Thoracic aorta (tissue), 2 donors: ENCODE data around the gene HOXB6. TPM values are rescaled to one million over a fixed set of nuclear protein-coding genes. Genes with fewer than 3 reads are reported as not detected.

Experiments used
- ATAC-seq: fragments of 150-250 bp; one replicate; pipeline ENCODE4 v1.8.0; 2017; ENCODE audit warnings: low read depth; ENCODE audit not compliant: insufficient number of reproducible peaks, low FRiP score
- DNase-seq: peaks from one replicate; pipeline ENCODE4 v3.0.0-alpha.2; 2020; ENCODE audit warnings: low spot score
- H3K27ac ChIP-seq, 2 donors: fragments of 200-600 bp; sonication (generic); 1 replicate in 1 of 2; 2 replicates in 1 of 2; pipeline ENCODE4 v1.5.1; 2016; ENCODE audit warnings: mild to moderate bottlenecking in 2 of 2, moderate library complexity in 2 of 2
- H3K27me3 ChIP-seq: fragments of 200-600 bp; sonication (generic); replicated peaks from 2 replicates; pipeline ENCODE4 v1.6.0; 2016; ENCODE audit warnings: mild to moderate bottlenecking; ENCODE audit not compliant: insufficient read depth
- H3K36me3 ChIP-seq: fragments of 200-600 bp; sonication (generic); one replicate; pipeline ENCODE4 v1.5.1; 2016
- H3K4me1 ChIP-seq, 2 donors: fragments of 200-600 bp; sonication (generic); 1 replicate in 1 of 2; 2 replicates in 1 of 2; pipeline versions ENCODE4 v1.5.1 to v1.6.0; 2016; ENCODE audit warnings: low read depth in 2 of 2, mild to moderate bottlenecking in 1 of 2; ENCODE audit not compliant: control insufficient read depth in 1 of 2
- H3K4me3 ChIP-seq: fragments of 200-600 bp; sonication (generic); 2 replicates; pipeline ENCODE4 v1.5.1; 2016; ENCODE audit warnings: mild to moderate bottlenecking
- H3K9me3 ChIP-seq: fragments of 200-600 bp; sonication (generic); 2 replicates; pipeline ENCODE4 v1.5.1; 2016
- CTCF ChIP-seq: fragments of 200-600 bp; sonication (generic); IDR thresholded peaks from one replicate; pipeline ENCODE4 v1.5.1; 2019; ENCODE audit warnings: antibody characterized with exemption
- total RNA-seq, 2 donors: library from RNA; depleted of rRNA; stranded (reverse); fragments of >200 nt; gene quantifications; one replicate each; pipeline versions ENCODE4 v1.1.0 to v1.2.3, GENCODE V29; 2016

The HOXB6 gene
- total RNA-seq, 2 donors from 2014 or later, result 4.2 to 9.9 TPM

GRCh38 chr17:48550502-48551213 is 54.1 kb downstream of the HOXB6 start:
- Histone ChIP-seq H3K27me3 (no peaks in the 10 kb centered on the region), H3K27ac (peak overlapping the region; percentile 42 to 93), H3K4me3 (no peak overlapping the region), H3K9me3 (no peaks in the 10 kb centered on the region), H3K4me1 (peaks cover 38 to 68% of the 10 kb centered on the region in 2 donors), H3K36me3 (peaks cover 9% of the 10 kb centered on the region)
- ATAC-seq, result no peak
- no peak for DNase-seq
- TF ChIP-seq CTCF, result no peak

GRCh38 chr17:48549914-48550501 is 54.8 kb downstream of the HOXB6 start:
- peaks cover 45 to 74% of the 10 kb centered on the region in 2 donors for H3K4me1 ChIP-seq
- H3K4me3 ChIP-seq, result no peak overlapping the region
- no peaks in the 10 kb centered on the region for H3K27me3 ChIP-seq

GRCh38 chr17:48549281-48549630 is 55.5 kb downstream of the HOXB6 start:
- DNase-seq, result no peak
- Histone ChIP-seq H3K4me1 (peaks cover 48 to 77% of the 10 kb centered on the region in 2 donors), H3K9me3 (no peaks in the 10 kb centered on the region), H3K27ac (peak overlapping the region in 1 of 2 donors; percentile 93), H3K27me3 (no peaks in the 10 kb centered on the region), H3K4me3 (no peak overlapping the region), H3K36me3 (peaks cover 9% of the 10 kb centered on the region)
- TF ChIP-seq CTCF, result no peak
- no peak for ATAC-seq

More at GRCh38 chr17:48549914-48550501, 54.8 kb downstream of the HOXB6 start:
- Histone ChIP-seq H3K27ac (peak overlapping the region; percentile 42 to 93), H3K36me3 (peaks cover 9% of the 10 kb centered on the region), H3K9me3 (no peaks in the 10 kb centered on the region)
- no peak for TF ChIP-seq CTCF
- no peak for DNase-seq
- no peak for ATAC-seq

GRCh38 chr17:48548523-48549280 is 56.1 kb downstream of the HOXB6 start:
- no peaks in the 10 kb centered on the region for H3K27me3 ChIP-seq
- no peak for TF ChIP-seq CTCF
- H3K27ac ChIP-seq, result peak overlapping the region; percentile 93 to 95
- H3K4me3 ChIP-seq, result peak overlapping the region; percentile 62
- H3K9me3 ChIP-seq, result no peaks in the 10 kb centered on the region
- H3K36me3 ChIP-seq, result peaks cover 9% of the 10 kb centered on the region
- no peak for DNase-seq
- ATAC-seq, result no peak
- peaks cover 43 to 73% of the 10 kb centered on the region in 2 donors for H3K4me1 ChIP-seq
